ENCODE measurements around the gene MACC1.

MACC1 gene

GRCh38 chr7:20219446-20220292 is 2.5 kb upstream of the MACC1 start:
- no peak overlapping the region for H3K4me3 ChIP-seq (replicated peaks; ENCODE audit: low read depth, low read length)
- DNase-seq (ENCODE audit: extremely low read depth, low read depth) = peak; percentile 29
- TF ChIP-seq CTCF (IDR thresholded peaks at IDR 0.05; ENCODE audit: low read depth, low read length, missing control alignments) = no peak

- TF ChIP-seq CTCF (IDR thresholded peaks at IDR 0.05; ENCODE audit: low read depth, low read length, missing control alignments) = no peak
- no peak overlapping the region for H3K4me3 ChIP-seq (replicated peaks; ENCODE audit: low read depth, low read length)
- no peak for DNase-seq (ENCODE audit: extremely low read depth, low read depth)
These were observed 1.9 kb upstream of the MACC1 start for GRCh38 chr7:20219062-20219445.

- no peak for DNase-seq (ENCODE audit: extremely low read depth, low read depth)
- H3K4me3 ChIP-seq (replicated peaks; ENCODE audit: low read depth, low read length) = no peak overlapping the region
- TF ChIP-seq CTCF (IDR thresholded peaks at IDR 0.05; ENCODE audit: low read depth, low read length, missing control alignments) = no peak
These were observed 1.1 kb upstream of the MACC1 start for GRCh38 chr7:20218279-20218678.

- no peak overlapping the region for H3K4me3 ChIP-seq (replicated peaks; ENCODE audit: low read depth, low read length)
- no peak for TF ChIP-seq CTCF (IDR thresholded peaks at IDR 0.05; ENCODE audit: low read depth, low read length, missing control alignments)
These were observed 663 bp downstream of the MACC1 start for GRCh38 chr7:20216406-20217036.

GRCh38 chr7:20214921-20215669 is 2.1 kb downstream of the MACC1 start:
- DNase-seq (ENCODE audit: extremely low read depth, low read depth) = no peak
- no peak for TF ChIP-seq CTCF (IDR thresholded peaks at IDR 0.05; ENCODE audit: low read depth, low read length, missing control alignments)
- no peak overlapping the region for H3K4me3 ChIP-seq (replicated peaks; ENCODE audit: low read depth, low read length)

More at GRCh38 chr7:20216406-20217036, 663 bp downstream of the MACC1 start:
- DNase-seq (ENCODE audit: extremely low read depth, low read depth) = no peak

GRCh38 chr7:20214132-20214531 is 3.1 kb downstream of the MACC1 start:
- TF ChIP-seq CTCF (IDR thresholded peaks at IDR 0.05; ENCODE audit: low read depth, low read length, missing control alignments) = no peak

More at GRCh38 chr7:20214132-20214531, 3.1 kb downstream of the MACC1 start:
- no peak for DNase-seq (ENCODE audit: extremely low read depth, low read depth)
- no peak overlapping the region for H3K4me3 ChIP-seq (replicated peaks; ENCODE audit: low read depth, low read length)
